Measurements from ENCODE around the gene C11orf16. TPM values are rescaled to one million over a fixed set of nuclear protein-coding genes. Genes with fewer than 3 reads are reported as not detected.
A peak's percentile ranks its signal among the peaks of the same experiment; 100 is the strongest.

The C11orf16 gene
- total and polyA plus RNA-seq, 12 donors, result 0.07 TPM; not detected in 11

DNA sequence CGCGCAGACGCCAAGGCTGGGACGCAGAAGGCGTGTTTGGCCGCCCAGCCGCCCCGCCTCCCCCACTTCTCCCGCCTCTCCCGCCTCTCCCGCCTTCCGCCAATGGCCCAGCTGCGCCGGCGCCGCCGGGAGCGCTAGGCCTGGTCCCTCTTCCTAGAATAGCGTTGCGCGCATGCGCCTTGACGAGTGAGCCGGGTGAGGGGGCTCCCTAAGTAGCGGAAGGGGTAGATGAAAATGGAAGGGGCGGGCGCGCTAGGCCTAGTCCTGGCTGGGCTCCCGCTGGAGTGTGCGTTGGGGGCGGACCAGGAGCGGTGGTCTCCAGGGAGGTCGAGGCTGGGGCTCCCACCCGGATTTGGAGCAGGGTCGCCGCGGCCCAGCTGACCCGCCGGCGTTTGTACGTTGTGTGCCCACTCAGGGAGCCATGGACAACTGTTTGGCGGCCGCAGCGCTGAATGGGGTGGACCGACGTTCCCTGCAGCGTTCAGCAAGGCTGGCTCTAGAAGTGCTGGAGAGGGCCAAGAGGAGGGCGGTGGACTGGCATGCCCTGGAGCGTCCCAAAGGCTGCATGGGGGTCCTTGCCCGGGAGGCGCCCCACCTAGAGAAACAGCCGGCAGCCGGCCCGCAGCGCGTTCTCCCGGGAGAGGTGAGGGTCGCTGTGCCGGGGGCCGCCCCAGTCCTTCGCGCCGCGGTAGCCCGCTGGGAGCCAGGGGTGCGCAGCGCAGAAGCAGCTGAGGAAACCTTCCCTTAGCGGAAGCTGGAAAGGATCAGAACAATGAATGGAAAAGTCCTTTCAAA, 21.5 kb downstream of the C11orf16 start, which contains the start of gene AKIP1:
TSS of gene AKIP1 (plus strand) at position 161 of the 795 bp plus-strand sequence. CDS start at position 422, 261 bp downstream.
- intact Hi-C loops (cut with DNase I), result loop anchor here in 1 of 2 donors (5.0 kb wide), 1 partner anchor 226 kb away; no protein-coding TSS in a partner anchor
- no peaks in the 10 kb centered on the region for H3K27me3 ChIP-seq
- peak; percentile 29 to 68 for TF ChIP-seq POLR2A (IDR thresholded peaks at IDR 0.05)
- TF ChIP-seq, protein P1, sequence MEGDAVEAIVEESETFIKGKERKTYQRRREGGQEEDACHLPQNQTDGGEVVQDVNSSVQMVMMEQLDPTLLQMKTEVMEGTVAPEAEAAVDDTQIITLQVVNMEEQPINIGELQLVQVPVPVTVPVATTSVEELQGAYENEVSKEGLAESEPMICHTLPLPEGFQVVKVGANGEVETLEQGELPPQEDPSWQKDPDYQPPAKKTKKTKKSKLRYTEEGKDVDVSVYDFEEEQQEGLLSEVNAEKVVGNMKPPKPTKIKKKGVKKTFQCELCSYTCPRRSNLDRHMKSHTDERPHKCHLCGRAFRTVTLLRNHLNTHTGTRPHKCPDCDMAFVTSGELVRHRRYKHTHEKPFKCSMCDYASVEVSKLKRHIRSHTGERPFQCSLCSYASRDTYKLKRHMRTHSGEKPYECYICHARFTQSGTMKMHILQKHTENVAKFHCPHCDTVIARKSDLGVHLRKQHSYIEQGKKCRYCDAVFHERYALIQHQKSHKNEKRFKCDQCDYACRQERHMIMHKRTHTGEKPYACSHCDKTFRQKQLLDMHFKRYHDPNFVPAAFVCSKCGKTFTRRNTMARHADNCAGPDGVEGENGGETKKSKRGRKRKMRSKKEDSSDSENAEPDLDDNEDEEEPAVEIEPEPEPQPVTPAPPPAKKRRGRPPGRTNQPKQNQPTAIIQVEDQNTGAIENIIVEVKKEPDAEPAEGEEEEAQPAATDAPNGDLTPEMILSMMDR (IDR thresholded peaks at IDR 0.05), result no peak
- WGBS, 4 donors, result 0 to 3% (median 1%) methylated on average over 8 to 68 of the region's 68 CpGs
- peak within 1 kb of the TSS; percentile 80 to 95 (median 91) for H3K27ac ChIP-seq
- peaks cover 0 to 31% of the 10 kb centered on the region in 2 donors for H3K4me1 ChIP-seq (replicated peaks in 1 of 2)
- H3K4me3 ChIP-seq, result peak within 1 kb of the TSS; percentile 74 to 98 (median 86)
- H3K9me3 ChIP-seq (replicated peaks in 1 of 3), result no peaks in the 10 kb centered on the region
- peaks cover 0 to 10% of the 10 kb centered on the region in 2 donors for H3K36me3 ChIP-seq (replicated peaks in 1 of 2)
- DNase-seq, result peak; percentile 93 to 97 (median 96)

DNA sequence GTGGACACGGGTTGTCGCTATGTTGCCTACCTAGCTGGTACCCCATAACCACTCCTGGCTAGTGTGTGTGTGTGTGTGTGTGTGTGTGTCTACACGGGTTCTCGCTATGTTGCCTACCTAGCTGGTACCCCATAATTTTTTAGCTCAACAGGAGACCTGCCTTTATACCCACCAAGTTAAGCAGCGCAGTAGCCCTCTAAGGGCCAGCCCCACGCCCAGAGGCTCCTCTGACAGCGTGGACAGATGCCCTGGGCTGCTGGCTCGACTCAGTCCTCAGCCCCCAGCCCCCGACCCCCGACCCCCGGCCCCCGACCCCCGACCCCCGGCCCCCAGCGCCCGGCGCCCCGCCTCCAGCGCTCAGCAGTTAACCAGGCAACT, 22.1 kb downstream of the C11orf16 start:
- DNase-seq, result no peak
- Histone ChIP-seq H3K4me1 (replicated peaks in 1 of 2) (peaks cover 0 to 31% of the 10 kb centered on the region in 2 donors), H3K36me3 (replicated peaks in 1 of 2) (peaks cover 0 to 5% of the 10 kb centered on the region in 2 donors), H3K9me3 (replicated peaks in 1 of 3) (no peaks in the 10 kb centered on the region), H3K27me3 (no peaks in the 10 kb centered on the region), H3K27ac (peak overlapping the region in 2 of 5 donors; percentile 89 to 95), H3K4me3 (peak overlapping the region in 2 of 4 donors; percentile 82 to 98)
- 0 to 7% (median 2%) methylated on average over 1 to 19 of the region's 19 CpGs for WGBS, 4 donors
- intact Hi-C loops (cut with DNase I), result loop anchor here in 1 of 2 donors (5.0 kb wide), 1 partner anchor 227 kb away; no protein-coding TSS in a partner anchor
- no peak for TF ChIP-seq POLR2A (IDR thresholded peaks at IDR 0.05)
- TF ChIP-seq, protein P1 (IDR thresholded peaks at IDR 0.05), result no peak

DNA sequence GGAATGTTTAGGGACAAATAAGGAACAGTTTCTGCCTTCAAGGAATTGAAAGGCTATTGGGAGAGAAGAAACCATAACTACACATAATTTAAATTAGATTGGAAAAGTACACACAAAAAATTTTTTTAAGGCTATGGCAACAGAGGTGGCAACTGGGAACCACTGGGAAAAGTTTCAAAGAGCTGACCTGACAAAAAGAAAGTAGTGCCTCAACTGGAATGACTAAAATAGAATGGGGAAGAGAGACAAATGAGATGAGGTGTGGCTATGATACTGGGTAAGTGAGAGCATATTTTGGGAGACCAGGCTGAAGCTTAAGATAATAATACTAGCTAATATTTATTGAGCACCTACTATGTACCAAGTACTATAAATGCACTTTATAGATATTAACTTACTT, 24.6 kb downstream of the C11orf16 start:
- Histone ChIP-seq H3K4me1 (replicated peaks in 1 of 2) (peaks cover 0 to 13% of the 10 kb centered on the region in 2 donors), H3K4me3 (no peak overlapping the region), H3K27ac (no peak overlapping the region), H3K27me3 (no peaks in the 10 kb centered on the region), H3K36me3 (replicated peaks in 1 of 2) (no peaks in the 10 kb centered on the region), H3K9me3 (replicated peaks in 1 of 3) (no peaks in the 10 kb centered on the region)
- no peak for DNase-seq
- TF ChIP-seq, protein P1 (IDR thresholded peaks at IDR 0.05), result no peak
- no peak for TF ChIP-seq POLR2A (IDR thresholded peaks at IDR 0.05)
- intact Hi-C loops (cut with DNase I), result no loop called here

DNA sequence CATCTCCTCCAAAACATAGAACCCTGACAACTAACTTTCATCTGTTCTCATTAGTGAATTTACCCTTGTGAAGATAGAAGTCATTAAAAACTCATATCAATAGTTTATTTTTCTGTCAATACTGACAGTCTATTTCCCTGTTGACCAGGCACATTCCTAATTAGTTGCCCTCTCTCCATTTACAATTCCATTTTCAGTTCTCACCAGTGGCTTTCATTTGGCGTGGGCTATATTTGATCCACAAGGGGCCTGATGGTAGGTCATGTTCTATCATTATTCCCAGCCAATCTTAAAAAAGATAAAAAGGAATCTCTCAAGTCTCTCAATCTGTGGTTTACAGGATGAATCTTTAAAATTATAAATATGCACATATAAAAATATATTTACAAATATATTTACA, 25.6 kb downstream of the C11orf16 start:
- DNase-seq, result no peak
- Histone ChIP-seq H3K4me1 (replicated peaks in 1 of 2) (peaks cover 0 to 5% of the 10 kb centered on the region in 2 donors), H3K4me3 (no peak overlapping the region), H3K27me3 (no peaks in the 10 kb centered on the region), H3K9me3 (replicated peaks in 1 of 3) (no peaks in the 10 kb centered on the region), H3K27ac (no peak overlapping the region), H3K36me3 (replicated peaks in 1 of 2) (no peaks in the 10 kb centered on the region)
- intact Hi-C loops (cut with DNase I), result no loop called here
- WGBS, 4 donors, result 85 to 95% (median 89%) methylated on average over 1 of the region's 1 CpG
- TF ChIP-seq, protein P1 (IDR thresholded peaks at IDR 0.05), result no peak
- TF ChIP-seq POLR2A (IDR thresholded peaks at IDR 0.05), result no peak
